PC-3 (cell line): ENCODE results near the gene DDX47.

Experiments
- EZH2 ChIP-seq: fragments of 300-600 bp; sonication (generic); IDR thresholded peaks from one replicate; pipeline ENCODE4 v1.6.1; 2017; ENCODE audit warnings: antibody characterized with exemption, mild to moderate bottlenecking, low read length; ENCODE audit not compliant: unreplicated experiment
- TF ChIP-seq, protein P1 (sequence below): fragments of 300-600 bp; sonication (generic); conservative IDR thresholded peaks from 2 replicates; pipeline ENCODE4 v1.5.1; 2017; ENCODE audit warnings: antibody characterized with exemption, low read depth, mild to moderate bottlenecking, low read length

- TF ChIP-seq, protein P1, sequence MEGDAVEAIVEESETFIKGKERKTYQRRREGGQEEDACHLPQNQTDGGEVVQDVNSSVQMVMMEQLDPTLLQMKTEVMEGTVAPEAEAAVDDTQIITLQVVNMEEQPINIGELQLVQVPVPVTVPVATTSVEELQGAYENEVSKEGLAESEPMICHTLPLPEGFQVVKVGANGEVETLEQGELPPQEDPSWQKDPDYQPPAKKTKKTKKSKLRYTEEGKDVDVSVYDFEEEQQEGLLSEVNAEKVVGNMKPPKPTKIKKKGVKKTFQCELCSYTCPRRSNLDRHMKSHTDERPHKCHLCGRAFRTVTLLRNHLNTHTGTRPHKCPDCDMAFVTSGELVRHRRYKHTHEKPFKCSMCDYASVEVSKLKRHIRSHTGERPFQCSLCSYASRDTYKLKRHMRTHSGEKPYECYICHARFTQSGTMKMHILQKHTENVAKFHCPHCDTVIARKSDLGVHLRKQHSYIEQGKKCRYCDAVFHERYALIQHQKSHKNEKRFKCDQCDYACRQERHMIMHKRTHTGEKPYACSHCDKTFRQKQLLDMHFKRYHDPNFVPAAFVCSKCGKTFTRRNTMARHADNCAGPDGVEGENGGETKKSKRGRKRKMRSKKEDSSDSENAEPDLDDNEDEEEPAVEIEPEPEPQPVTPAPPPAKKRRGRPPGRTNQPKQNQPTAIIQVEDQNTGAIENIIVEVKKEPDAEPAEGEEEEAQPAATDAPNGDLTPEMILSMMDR: no peak
- TF ChIP-seq EZH2: no peak
Measured at GRCh38 chr12:12868477-12869235, 55.5 kb downstream of the DDX47 start.
